Right lobe of liver (tissue), 6 donors: ENCODE data around the gene NCAPD3. TPM values are rescaled to one million over a fixed set of nuclear protein-coding genes. Genes with fewer than 3 reads are reported as not detected.

Source experiments
- ATAC-seq, 4 donors: fragments of 200-7000 bp; cut with Tn5 transposase; one replicate each; pipeline ENCODE4 v1.9.1; 2020; ENCODE audit warnings: mild to moderate bottlenecking in 4 of 4, moderate library complexity in 4 of 4
- DNase-seq, 3 donors: peaks; one replicate each; pipeline ENCODE4 v3.0.0-alpha.2; 2020
- H3K27ac ChIP-seq, 3 donors: fragments of 200-600 bp; one replicate each; pipeline ENCODE4 v1.8.0; 2022
- H3K27me3 ChIP-seq, 2 donors: fragments of 200-600 bp; one replicate each; pipeline ENCODE4 v1.8.0; 2022
- H3K36me3 ChIP-seq, 4 donors: fragments of 200-600 bp; sonication (generic) in 1 of 4; one replicate each; pipeline versions ENCODE4 v1.5.1 to v1.8.0; 2017 to 2022; ENCODE audit warnings: control low read depth in 1 of 4
- H3K4me1 ChIP-seq, 4 donors: fragments of 200-600 bp; sonication (generic) in 1 of 4; one replicate each; pipeline versions ENCODE4 v1.5.1 to v1.8.0; 2017 to 2022; ENCODE audit warnings: control low read depth in 1 of 4
- H3K4me3 ChIP-seq, 3 donors: fragments of 200-600 bp; one replicate each; pipeline ENCODE4 v1.8.0; 2022
- H3K9me3 ChIP-seq, 4 donors: fragments of 200-600 bp; sonication (generic) in 1 of 4; one replicate each; pipeline versions ENCODE4 v1.5.1 to v1.8.0; 2017 to 2022; ENCODE audit warnings: control low read depth in 1 of 4
- POLR2A ChIP-seq: fragments of 450-650 bp; IDR thresholded peaks from one replicate; pipeline ENCODE4 v1.6.1; 2017; ENCODE audit warnings: antibody characterized with exemption, mild to moderate bottlenecking
- WGBS: methylation state at CpG from one replicate; pipeline ENCODE4 v1.1.6; 2018; ENCODE audit warnings: low coverage, low lambda C conversion rate; ENCODE audit not compliant: insufficient coverage; ENCODE audit errors: missing lambda C conversion rate; 5-methylcytosine and 5-hydroxymethylcytosine counted together
- intact Hi-C, 2 donors: fragments of 100-400 bp; cut with DNase I; formaldehyde crosslinking; loops; one replicate each; pipeline versions ENCODE4 v1.11.2 to v1.14.1; 2022
- total RNA-seq, 6 experiments: library from RNA; depleted of rRNA in 2 of 6; stranded (reverse); fragments of >200 nt in 2 of 6; fragmentation: NEBNext Ultra II Directional in 3 of 6; extraction: Animal tissue kit (Norgen Biotek cat#: 25700) in 3 of 6; gene quantifications; one replicate each; pipeline versions ENCODE4 v1.1.0 to v1.2.4, GENCODE V29; 2016 to 2023
- TF ChIP-seq, protein P1 (sequence below), 4 donors: fragments of 200-600 bp in 3 of 4; fragments of 450-650 bp in 1 of 4; IDR thresholded peaks; one replicate each; pipeline versions ENCODE4 v1.5.1 to v1.8.0; 2016 to 2022; ENCODE audit warnings: antibody characterized with exemption in 4 of 4, mild to moderate bottlenecking in 2 of 4
- donor health status: DM: no; HTN: yes; CAD: no.
- donor health status: DM: no; HTN: no; CAD: no.
- donor health status: DM: no; HTN: no; CAD: no.
- donor health status: DM: no; HTN: yes; CAD: no.
- donor health status: DM: no; HTN: yes; CAD: no.

The NCAPD3 gene
- total RNA-seq, 6 experiments from 2014 or later, result 11.9 to 21.8 (median 15.5) TPM

DNA sequence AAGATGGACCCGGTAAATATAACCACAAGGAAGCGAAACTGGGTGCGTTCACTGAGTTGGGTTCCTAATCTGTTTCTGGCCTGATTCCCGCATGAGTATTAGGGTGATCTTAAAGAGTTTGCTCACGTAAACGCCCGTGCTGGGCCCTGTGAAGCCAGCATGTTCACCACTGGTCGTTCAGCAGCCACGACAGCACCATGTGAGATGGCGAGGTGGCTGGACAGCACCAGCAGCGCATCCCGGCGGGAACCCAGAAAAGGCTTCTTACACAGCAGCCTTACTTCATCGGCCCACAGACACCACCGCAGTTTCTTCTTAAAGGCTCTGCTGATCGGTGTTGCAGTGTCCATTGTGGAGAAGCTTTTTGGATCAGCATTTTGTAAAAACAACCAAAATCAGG lies 74.4 kb downstream of the NCAPD3 start:
- Histone ChIP-seq H3K36me3 (peaks cover 0 to 10% (median 4%) of the 10 kb centered on the region in 4 donors), H3K9me3 (no peaks in the 10 kb centered on the region), H3K4me3 (no peak overlapping the region), H3K27me3 (no peaks in the 10 kb centered on the region), H3K4me1 (no peaks in the 10 kb centered on the region), H3K27ac (no peak overlapping the region)
- intact Hi-C loops, result loop anchor here in 1 of 2 donors (10.0 kb wide), 1 partner anchor 95 kb away; no protein-coding TSS in a partner anchor
- ATAC-seq (no peak), DNase-seq (no peak)
- TF ChIP-seq, protein P1, sequence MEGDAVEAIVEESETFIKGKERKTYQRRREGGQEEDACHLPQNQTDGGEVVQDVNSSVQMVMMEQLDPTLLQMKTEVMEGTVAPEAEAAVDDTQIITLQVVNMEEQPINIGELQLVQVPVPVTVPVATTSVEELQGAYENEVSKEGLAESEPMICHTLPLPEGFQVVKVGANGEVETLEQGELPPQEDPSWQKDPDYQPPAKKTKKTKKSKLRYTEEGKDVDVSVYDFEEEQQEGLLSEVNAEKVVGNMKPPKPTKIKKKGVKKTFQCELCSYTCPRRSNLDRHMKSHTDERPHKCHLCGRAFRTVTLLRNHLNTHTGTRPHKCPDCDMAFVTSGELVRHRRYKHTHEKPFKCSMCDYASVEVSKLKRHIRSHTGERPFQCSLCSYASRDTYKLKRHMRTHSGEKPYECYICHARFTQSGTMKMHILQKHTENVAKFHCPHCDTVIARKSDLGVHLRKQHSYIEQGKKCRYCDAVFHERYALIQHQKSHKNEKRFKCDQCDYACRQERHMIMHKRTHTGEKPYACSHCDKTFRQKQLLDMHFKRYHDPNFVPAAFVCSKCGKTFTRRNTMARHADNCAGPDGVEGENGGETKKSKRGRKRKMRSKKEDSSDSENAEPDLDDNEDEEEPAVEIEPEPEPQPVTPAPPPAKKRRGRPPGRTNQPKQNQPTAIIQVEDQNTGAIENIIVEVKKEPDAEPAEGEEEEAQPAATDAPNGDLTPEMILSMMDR (IDR thresholded peaks at IDR 0.05), result no peak
- no peak for TF ChIP-seq POLR2A
- 97% methylated on average over 9 of the region's 16 CpGs for WGBS

DNA sequence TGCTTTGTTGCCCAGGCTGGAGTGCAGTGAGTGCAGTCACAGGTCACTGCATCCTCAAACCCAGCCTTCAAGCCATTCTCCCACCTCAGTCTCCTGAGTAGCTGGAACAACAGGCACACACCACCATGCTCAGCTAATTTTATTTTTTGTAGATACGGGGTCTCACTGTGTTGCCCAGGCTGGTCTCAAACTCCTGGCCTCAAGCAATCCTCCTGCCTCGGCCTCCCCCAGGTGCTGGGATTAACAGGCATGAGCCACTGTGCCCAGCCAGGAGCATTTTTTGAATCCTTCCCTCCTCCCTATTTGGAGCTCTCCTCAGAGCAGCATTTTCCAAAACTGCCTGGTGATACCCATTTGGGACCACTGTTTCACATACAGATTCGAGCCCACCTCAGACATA lies 77.2 kb downstream of the NCAPD3 start:
- DNase-seq (no peak), ATAC-seq (no peak)
- Histone ChIP-seq H3K27me3 (no peaks in the 10 kb centered on the region), H3K4me3 (no peak overlapping the region), H3K9me3 (no peaks in the 10 kb centered on the region), H3K27ac (no peak overlapping the region), H3K36me3 (peaks cover 0 to 10% (median 4%) of the 10 kb centered on the region in 4 donors), H3K4me1 (no peaks in the 10 kb centered on the region)
- WGBS, result 100% methylated on average over 2 of the region's 3 CpGs
- intact Hi-C loops, result loop anchor here in 1 of 2 donors (10.0 kb wide), 1 partner anchor 92 kb away; no protein-coding TSS in a partner anchor
- TF ChIP-seq POLR2A, result no peak
- TF ChIP-seq, protein P1 (IDR thresholded peaks at IDR 0.05), result no peak

DNA sequence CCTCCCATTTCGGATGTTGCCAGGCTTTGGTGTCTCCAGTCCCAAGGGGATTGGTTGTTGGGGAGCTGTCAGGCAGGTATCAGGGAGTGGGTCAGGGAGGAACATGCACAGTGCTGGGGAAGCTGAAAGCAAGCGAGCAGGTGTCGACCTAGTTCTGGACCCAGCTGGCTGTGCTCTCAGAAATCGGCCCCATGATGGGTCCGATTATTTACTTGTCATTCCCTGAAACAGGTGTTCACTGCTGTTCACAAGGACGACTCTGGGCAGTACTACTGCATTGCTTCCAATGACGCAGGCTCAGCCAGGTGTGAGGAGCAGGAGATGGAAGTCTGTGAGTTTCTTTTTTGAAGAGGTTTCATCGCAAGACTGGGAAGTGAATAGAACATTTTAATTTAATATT lies 78.1 kb downstream of the NCAPD3 start:
- intact Hi-C loops, result loop anchor here in 1 of 2 donors (10.0 kb wide), 1 partner anchor 91 kb away; no protein-coding TSS in a partner anchor

DNA sequence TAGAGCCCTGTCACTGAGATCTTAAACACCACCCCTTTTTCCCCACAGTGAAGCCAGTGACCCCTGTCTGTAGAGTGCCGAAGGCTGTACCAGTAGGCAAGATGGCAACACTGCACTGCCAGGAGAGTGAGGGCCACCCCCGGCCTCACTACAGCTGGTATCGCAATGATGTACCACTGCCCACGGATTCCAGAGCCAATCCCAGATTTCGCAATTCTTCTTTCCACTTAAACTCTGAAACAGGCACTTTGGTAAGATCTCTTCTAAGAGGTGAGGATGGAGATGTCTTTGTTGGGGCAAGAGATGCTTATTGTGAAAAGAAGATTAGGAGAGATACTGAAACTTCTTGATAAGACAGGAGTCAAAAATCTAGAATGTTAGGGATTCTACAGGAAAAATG lies 79.0 kb downstream of the NCAPD3 start:
- Histone ChIP-seq H3K4me1 (no peaks in the 10 kb centered on the region), H3K27me3 (no peaks in the 10 kb centered on the region), H3K36me3 (peaks cover 0 to 6% (median 0%) of the 10 kb centered on the region in 4 donors), H3K4me3 (no peak overlapping the region), H3K27ac (no peak overlapping the region), H3K9me3 (no peaks in the 10 kb centered on the region)
- DNase-seq (no peak), ATAC-seq (no peak)
- 57% methylated on average over 2 of the region's 5 CpGs for WGBS
- no peak for TF ChIP-seq POLR2A
- TF ChIP-seq, protein P1 (IDR thresholded peaks at IDR 0.05), result no peak
- intact Hi-C loops, result loop anchor here in 1 of 2 donors (10.0 kb wide), 1 partner anchor 90 kb away; no protein-coding TSS in a partner anchor

More for the DNA sequence above, 78.1 kb downstream of the NCAPD3 start:
- no peaks in the 10 kb centered on the region for H3K4me1 ChIP-seq
- no peak for TF ChIP-seq POLR2A
- DNase-seq, result no peak
- H3K36me3 ChIP-seq, result peaks cover 0 to 7% (median 2%) of the 10 kb centered on the region in 4 donors
- H3K9me3 ChIP-seq, result no peaks in the 10 kb centered on the region
- ATAC-seq, result no peak
- no peaks in the 10 kb centered on the region for H3K27me3 ChIP-seq
- H3K27ac ChIP-seq, result no peak overlapping the region
- no peak overlapping the region for H3K4me3 ChIP-seq
- WGBS, result 94% methylated on average over 3 of the region's 8 CpGs

DNA sequence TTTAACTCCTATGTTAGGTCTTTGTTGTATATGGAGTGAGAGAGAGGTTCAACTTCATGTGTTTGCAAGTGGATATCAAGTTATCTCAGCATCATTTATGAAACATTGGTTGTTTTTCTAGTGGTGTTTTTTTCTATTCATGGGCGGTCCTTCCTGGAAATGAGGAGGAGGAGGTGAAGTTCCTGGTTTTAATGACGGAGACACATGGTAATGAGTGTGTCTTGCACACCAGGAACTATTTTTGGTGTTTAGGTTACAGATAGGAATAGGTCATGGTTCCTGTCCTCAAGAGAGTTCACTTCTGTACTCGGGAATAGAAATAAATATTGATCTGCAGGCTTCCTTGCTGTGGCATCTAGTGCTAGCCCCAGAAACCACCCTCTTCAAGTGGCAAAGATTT lies 80.0 kb downstream of the NCAPD3 start:
- Histone ChIP-seq H3K9me3 (no peaks in the 10 kb centered on the region), H3K27ac (no peak overlapping the region), H3K36me3 (no peaks in the 10 kb centered on the region), H3K27me3 (no peaks in the 10 kb centered on the region), H3K4me3 (no peak overlapping the region), H3K4me1 (no peaks in the 10 kb centered on the region)
- TF ChIP-seq, protein P1 (IDR thresholded peaks at IDR 0.05), result no peak
- TF ChIP-seq POLR2A, result no peak
- DNase-seq (no peak), ATAC-seq (no peak)
- intact Hi-C loops, result loop anchor here in 1 of 2 donors (10.0 kb wide), 1 partner anchor 89 kb away; no protein-coding TSS in a partner anchor
- 70% methylated on average over 3 of the region's 3 CpGs for WGBS
